PC-3 (cell line): ENCODE measurements around the gene CFAP45. TPM values are rescaled to one million over a fixed set of nuclear protein-coding genes. Genes with fewer than 3 reads are reported as not detected.

Source experiments
- ATAC-seq: fragments of 200-7000 bp; cut with Tn5 transposase; 2 replicates; pipeline ENCODE4 v1.9.1; 2020; ENCODE audit warnings: mild to moderate bottlenecking, moderate library complexity
- BruUV-seq: library from RNA; stranded (reverse); fragments of 400-500 nt; replicated peaks from 2 replicates; lab custom pipeline; 2021; lab: Mats Ljungman, UMichigan
- CTCF ChIA-PET: fragments of 300-600 bp; sonication (Branson Sonifier 250); formaldehyde crosslinking; loops from one replicate; lab custom pipeline; 2022; ENCODE audit warnings: antibody characterized with exemption; lab: Charles Lee
- POLR2A ChIA-PET: fragments of 300-600 bp; sonication (Branson Sonifier 250); formaldehyde crosslinking; loops from one replicate; lab custom pipeline; 2022; ENCODE audit warnings: antibody characterized with exemption; ENCODE audit not compliant: unreplicated experiment; lab: Charles Lee
- DNase-seq: peaks from one replicate; pipeline ENCODE4 v3.0.0-alpha.2; 2015
- H2AFZ ChIP-seq: fragments of 300-600 bp; sonication (generic); 2 replicates; pipeline ENCODE4 v1.6.0; 2016; ENCODE audit warnings: antibody characterized with exemption, low read length
- H3F3A ChIP-seq: fragments of 300-600 bp; sonication (generic); one replicate; pipeline ENCODE4 v1.6.0; 2017; ENCODE audit warnings: antibody characterized with exemption, low read length, control low read depth, mild to moderate bottlenecking; ENCODE audit not compliant: unreplicated experiment
- H3K27ac ChIP-seq: fragments of 300-600 bp; sonication (generic); 2 replicates; pipeline ENCODE4 v1.5.1; 2016; ENCODE audit warnings: mild to moderate bottlenecking, low read length
- H3K27me3 ChIP-seq: fragments of 300-600 bp; sonication (generic); 2 replicates; pipeline ENCODE4 v1.6.1; 2016; ENCODE audit warnings: low read length, mixed read lengths
- H3K36me3 ChIP-seq: fragments of 300-600 bp; sonication (generic); 2 replicates; pipeline ENCODE4 v1.6.1; 2016; ENCODE audit warnings: low read depth, mixed run types, low read length, mixed read lengths
- H3K4me1 ChIP-seq: fragments of 300-600 bp; sonication (generic); 2 replicates; pipeline ENCODE4 v1.5.1; 2016; ENCODE audit warnings: low read length; ENCODE audit not compliant: insufficient read depth
- H3K4me2 ChIP-seq: fragments of 300-600 bp; sonication (generic); 2 replicates; pipeline ENCODE4 v1.6.0; 2016; ENCODE audit warnings: low read length
- H3K4me3 ChIP-seq: fragments of 300-600 bp; sonication (generic); 2 replicates; pipeline ENCODE4 v1.5.1; 2016; ENCODE audit warnings: mild to moderate bottlenecking, low read length, mixed read lengths
- H3K79me2 ChIP-seq: fragments of 300-600 bp; sonication (generic); 2 replicates; pipeline ENCODE4 v1.6.1; 2017; ENCODE audit warnings: low read length, mixed read lengths
- H3K9ac ChIP-seq: fragments of 300-600 bp; sonication (generic); 2 replicates; pipeline ENCODE4 v1.6.0; 2016; ENCODE audit warnings: mild to moderate bottlenecking, low read length
- H3K9me2 ChIP-seq: fragments of 300-600 bp; sonication (generic); replicated peaks from 2 replicates; pipeline ENCODE4 v1.6.1; 2016; ENCODE audit warnings: mixed run types, low read length, mixed read lengths
- H3K9me3 ChIP-seq: fragments of 300-600 bp; sonication (generic); 2 replicates; pipeline ENCODE4 v1.6.1; 2016; ENCODE audit warnings: low read length, mixed read lengths
- H4K20me1 ChIP-seq: fragments of 300-600 bp; sonication (generic); 2 replicates; pipeline ENCODE4 v1.6.1; 2016; ENCODE audit warnings: low read length, mixed read lengths
- CTCF ChIP-seq: fragments of 300-600 bp; sonication (generic); conservative IDR thresholded peaks from 2 replicates; pipeline ENCODE4 v1.5.1; 2017; ENCODE audit warnings: antibody characterized with exemption, low read depth, mild to moderate bottlenecking, low read length
- EZH2 ChIP-seq: fragments of 300-600 bp; sonication (generic); IDR thresholded peaks from one replicate; pipeline ENCODE4 v1.6.1; 2017; ENCODE audit warnings: antibody characterized with exemption, mild to moderate bottlenecking, low read length; ENCODE audit not compliant: unreplicated experiment
- EZH2phosphoT487 ChIP-seq: fragments of 300-600 bp; sonication (generic); IDR thresholded peaks from 2 replicates; pipeline ENCODE4 v1.6.1; 2018; ENCODE audit warnings: mild to moderate bottlenecking, antibody characterized with exemption, low read length, borderline replicate concordance
- intact Hi-C: fragments of 100-400 bp; cut with micrococcal nuclease; formaldehyde crosslinking; loops from 2 replicates; pipeline ENCODE4 v1.9.0; 2023
- total RNA-seq: library from RNA; depleted of rRNA; stranded (reverse); fragments of >200 nt; gene quantifications from 2 replicates; pipeline ENCODE4 v1.2.3, GENCODE V29; 2014

CFAP45 gene
- total RNA-seq, 1 experiment from 2014 or later: 1.6 TPM

- Histone ChIP-seq H3K9me2 (no peaks in the 10 kb centered on the region), H2AFZ (no peak overlapping the region), H4K20me1 (no peaks in the 10 kb centered on the region), H3K9ac (no peak overlapping the region), H3K9me3 (no peaks in the 10 kb centered on the region), H3F3A (peaks cover 9% of the 10 kb centered on the region), H3K36me3 (no peaks in the 10 kb centered on the region), H3K4me1 (peaks cover 41% of the 10 kb centered on the region), H3K27ac (no peak overlapping the region), H3K4me2 (no peak overlapping the region), H3K4me3 (no peak overlapping the region), H3K79me2 (no peaks in the 10 kb centered on the region), H3K27me3 (no peaks in the 10 kb centered on the region)
- no peak for TF ChIP-seq EZH2phosphoT487
- no peak for TF ChIP-seq CTCF
- TF ChIP-seq EZH2: no peak
- DNase-seq: no peak
- CTCF ChIA-PET: no interaction called here
- ATAC-seq: no peak
- no TSS peak for BruUV-seq
- POLR2A ChIA-PET: no interaction called here
- intact Hi-C loops: no loop called here
Observed at GRCh38 chr1:159877695-159878444, 22.1 kb downstream of the CFAP45 start.

GRCh38 chr1:159873530-159874143 lies 26.3 kb downstream of the CFAP45 start:
- no peak for DNase-seq
- H3K4me2 ChIP-seq: no peak overlapping the region
- no peak overlapping the region for H3K27ac ChIP-seq
- POLR2A ChIA-PET: no interaction called here
- no peaks in the 10 kb centered on the region for H4K20me1 ChIP-seq
- H3K36me3 ChIP-seq: no peaks in the 10 kb centered on the region
- peaks cover 15% of the 10 kb centered on the region for H3K4me1 ChIP-seq
- H3K4me3 ChIP-seq: no peak overlapping the region
- no peaks in the 10 kb centered on the region for H3K79me2 ChIP-seq
- intact Hi-C loops: no loop called here
- no peak for ATAC-seq
- H3K9ac ChIP-seq: no peak overlapping the region
- BruUV-seq: no TSS peak
- no peaks in the 10 kb centered on the region for H3K9me3 ChIP-seq
- no peak for TF ChIP-seq CTCF
- TF ChIP-seq EZH2phosphoT487: no peak
- no peak for TF ChIP-seq EZH2
- no peaks in the 10 kb centered on the region for H3F3A ChIP-seq
- H2AFZ ChIP-seq: no peak overlapping the region
- no peaks in the 10 kb centered on the region for H3K9me2 ChIP-seq
- no peaks in the 10 kb centered on the region for H3K27me3 ChIP-seq
- CTCF ChIA-PET: no interaction called here

- no peak for DNase-seq
- H3K36me3 ChIP-seq: no peaks in the 10 kb centered on the region
- ATAC-seq: no peak
- H4K20me1 ChIP-seq: no peaks in the 10 kb centered on the region
- H3K4me1 ChIP-seq: peaks cover 17% of the 10 kb centered on the region
- no peaks in the 10 kb centered on the region for H3K9me3 ChIP-seq
- H3K4me2 ChIP-seq: no peak overlapping the region
- no peak overlapping the region for H3K4me3 ChIP-seq
- no peak for TF ChIP-seq CTCF
- TF ChIP-seq EZH2: no peak
- TF ChIP-seq EZH2phosphoT487: no peak
- H3K79me2 ChIP-seq: no peaks in the 10 kb centered on the region
- no peak overlapping the region for H3K9ac ChIP-seq
- no peak overlapping the region for H3K27ac ChIP-seq
- H3K27me3 ChIP-seq: no peaks in the 10 kb centered on the region
- H3K9me2 ChIP-seq: no peaks in the 10 kb centered on the region
- H3F3A ChIP-seq: no peaks in the 10 kb centered on the region
- ChIA-PET CTCF (no interaction called here), POLR2A (no interaction called here)
- no peak overlapping the region for H2AFZ ChIP-seq
- intact Hi-C loops: no loop called here
- no TSS peak for BruUV-seq
Observed at GRCh38 chr1:159872891-159873290, 27.1 kb downstream of the CFAP45 start.
